Liver (tissue), 3 donors: ENCODE data around the gene HMX2.

Source experiments
- ATF3 ChIP-seq: IDR thresholded peaks from 2 replicates; pipeline ENCODE4 v1.6.1; 2016; ENCODE audit warnings: antibody characterized with exemption
- EGR1 ChIP-seq, 2 donors: IDR thresholded peaks; 2 replicates each; pipeline ENCODE4 v1.6.1; 2016 to 2018; ENCODE audit warnings: antibody characterized with exemption in 2 of 2, low read depth in 2 of 2
- FOXA1 ChIP-seq: IDR thresholded peaks from 2 replicates; pipeline ENCODE4 v1.6.1; 2016; ENCODE audit warnings: antibody characterized with exemption
- GABPA ChIP-seq, 2 donors: IDR thresholded peaks in 1 of 2; conservative IDR thresholded peaks in 1 of 2; 2 replicates each; pipeline ENCODE4 v1.6.1; 2016; ENCODE audit warnings: antibody characterized with exemption in 2 of 2, mild to moderate bottlenecking in 1 of 2, moderate library complexity in 1 of 2
- JUND ChIP-seq, 2 donors: IDR thresholded peaks; 2 replicates each; pipeline ENCODE4 v1.6.1; 2016; ENCODE audit warnings: antibody characterized with exemption in 2 of 2
- RAD21 ChIP-seq, 2 donors: IDR thresholded peaks; 2 replicates each; pipeline ENCODE4 v1.6.1; 2016; ENCODE audit warnings: antibody characterized with exemption in 2 of 2, mild to moderate bottlenecking in 2 of 2
- REST ChIP-seq: IDR thresholded peaks from 2 replicates; pipeline ENCODE4 v1.6.1; 2016; ENCODE audit warnings: antibody characterized with exemption, mild to moderate bottlenecking
- RXRA ChIP-seq, 2 donors: IDR thresholded peaks; 2 replicates each; pipeline ENCODE4 v1.6.1; 2017 to 2018; ENCODE audit warnings: antibody characterized with exemption in 2 of 2, mild to moderate bottlenecking in 1 of 2
- SP1 ChIP-seq: IDR thresholded peaks from 2 replicates; pipeline ENCODE4 v1.6.1; 2018; ENCODE audit warnings: antibody characterized with exemption, mild to moderate bottlenecking
- YY1 ChIP-seq: IDR thresholded peaks from 2 replicates; pipeline ENCODE4 v1.6.1; 2016; ENCODE audit warnings: antibody characterized with exemption, mild to moderate bottlenecking
- ZBTB33 ChIP-seq: IDR thresholded peaks from 2 replicates; pipeline ENCODE4 v1.6.1; 2016; ENCODE audit warnings: antibody characterized with exemption
- TF ChIP-seq, protein P1 (sequence below): fragments of 150-350 bp; IDR thresholded peaks from 2 replicates; pipeline ENCODE4 v1.5.1; 2017; ENCODE audit warnings: improper control_type of control experiment, low read depth, low read length; ENCODE audit not compliant: missing input control
- TF ChIP-seq, protein P2 (sequence below): IDR thresholded peaks from 2 replicates; pipeline ENCODE4 v1.6.1; 2016; ENCODE audit warnings: antibody characterized with exemption
- donor health status: healthy.
- donor health status: healthy.

DNA sequence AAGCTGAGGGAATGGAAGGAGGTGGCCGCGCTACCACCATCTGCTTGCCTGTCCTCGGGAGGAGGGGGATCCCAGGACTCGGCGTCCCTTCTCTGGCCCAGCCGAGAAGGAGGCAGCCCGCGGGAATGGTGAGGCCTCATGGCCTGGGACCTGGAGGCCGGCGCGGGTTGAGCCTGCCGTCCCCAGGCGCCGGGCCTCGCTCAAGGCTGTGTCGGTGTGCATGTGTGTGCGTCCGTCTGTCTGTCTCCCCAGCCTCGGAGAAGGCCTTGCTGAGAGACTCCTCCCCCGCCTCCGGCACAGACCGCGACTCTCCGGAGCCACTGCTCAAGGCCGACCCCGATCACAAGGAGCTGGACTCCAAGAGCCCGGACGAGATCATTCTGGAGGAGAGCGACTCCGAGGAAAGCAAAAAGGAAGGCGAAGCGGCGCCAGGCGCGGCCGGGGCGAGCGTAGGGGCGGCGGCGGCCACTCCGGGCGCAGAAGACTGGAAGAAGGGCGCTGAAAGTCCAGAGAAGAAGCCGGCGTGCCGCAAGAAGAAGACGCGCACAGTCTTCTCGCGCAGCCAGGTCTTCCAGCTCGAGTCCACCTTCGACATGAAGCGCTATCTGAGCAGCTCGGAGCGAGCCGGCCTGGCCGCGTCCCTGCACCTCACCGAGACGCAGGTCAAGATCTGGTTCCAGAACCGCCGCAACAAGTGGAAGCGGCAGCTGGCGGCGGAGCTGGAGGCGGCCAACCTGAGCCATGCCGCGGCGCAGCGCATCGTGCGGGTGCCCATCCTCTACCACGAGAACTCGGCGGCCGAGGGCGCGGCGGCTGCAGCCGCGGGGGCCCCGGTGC, 10.9 kb upstream of the HMX2 start:
- TF ChIP-seq, protein P1, sequence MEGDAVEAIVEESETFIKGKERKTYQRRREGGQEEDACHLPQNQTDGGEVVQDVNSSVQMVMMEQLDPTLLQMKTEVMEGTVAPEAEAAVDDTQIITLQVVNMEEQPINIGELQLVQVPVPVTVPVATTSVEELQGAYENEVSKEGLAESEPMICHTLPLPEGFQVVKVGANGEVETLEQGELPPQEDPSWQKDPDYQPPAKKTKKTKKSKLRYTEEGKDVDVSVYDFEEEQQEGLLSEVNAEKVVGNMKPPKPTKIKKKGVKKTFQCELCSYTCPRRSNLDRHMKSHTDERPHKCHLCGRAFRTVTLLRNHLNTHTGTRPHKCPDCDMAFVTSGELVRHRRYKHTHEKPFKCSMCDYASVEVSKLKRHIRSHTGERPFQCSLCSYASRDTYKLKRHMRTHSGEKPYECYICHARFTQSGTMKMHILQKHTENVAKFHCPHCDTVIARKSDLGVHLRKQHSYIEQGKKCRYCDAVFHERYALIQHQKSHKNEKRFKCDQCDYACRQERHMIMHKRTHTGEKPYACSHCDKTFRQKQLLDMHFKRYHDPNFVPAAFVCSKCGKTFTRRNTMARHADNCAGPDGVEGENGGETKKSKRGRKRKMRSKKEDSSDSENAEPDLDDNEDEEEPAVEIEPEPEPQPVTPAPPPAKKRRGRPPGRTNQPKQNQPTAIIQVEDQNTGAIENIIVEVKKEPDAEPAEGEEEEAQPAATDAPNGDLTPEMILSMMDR: no peak
- TF ChIP-seq ZBTB33: no peak
- no peak for TF ChIP-seq SP1
- no peak for TF ChIP-seq YY1
- no peak for TF ChIP-seq GABPA (IDR thresholded peaks at IDR 0.05 in 1 of 2, conservative IDR thresholded peaks at IDR 0.05 in 1 of 2)
- TF ChIP-seq RAD21 (IDR thresholded peaks at IDR 0.05): no peak
- TF ChIP-seq EGR1 (IDR thresholded peaks at IDR 0.05; ENCODE audit: low read depth in 2 of 2): no peak
- no peak for TF ChIP-seq JUND (IDR thresholded peaks at IDR 0.05)
- TF ChIP-seq, protein P2, sequence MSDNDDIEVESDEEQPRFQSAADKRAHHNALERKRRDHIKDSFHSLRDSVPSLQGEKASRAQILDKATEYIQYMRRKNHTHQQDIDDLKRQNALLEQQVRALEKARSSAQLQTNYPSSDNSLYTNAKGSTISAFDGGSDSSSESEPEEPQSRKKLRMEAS: no peak
- TF ChIP-seq REST: no peak
- no peak for TF ChIP-seq ATF3
- TF ChIP-seq FOXA1: no peak
- no peak for TF ChIP-seq RXRA (IDR thresholded peaks at IDR 0.05)
